GM23338 (cell line): ENCODE data around the gene KIF3C. TPM values are rescaled to one million over a fixed set of nuclear protein-coding genes. Genes with fewer than 3 reads are reported as not detected.

ENCODE experiments used
- ATAC-seq: fragments of 200-7000 bp; cut with Tn5 transposase; 3 replicates; pipeline ENCODE4 v1.9.1; 2020
- DNase-seq: peaks from one replicate; pipeline ENCODE4 v3.0.0-alpha.2; 2015; ENCODE audit warnings: low spot score
- H2AFZ ChIP-seq: fragments of 200-600 bp; sonication (generic); 2 replicates; pipeline ENCODE4 v1.8.0; 2016; ENCODE audit warnings: antibody characterized with exemption, mild to moderate bottlenecking, moderate library complexity
- H3F3A ChIP-seq: fragments of 200-600 bp; sonication (generic); replicated peaks from 2 replicates; pipeline ENCODE4 v1.8.0; 2017; ENCODE audit warnings: antibody characterized with exemption, mixed run types, low read depth
- H3K27ac ChIP-seq: fragments of 200-600 bp; sonication (generic); 2 replicates; pipeline ENCODE4 v1.6.1; 2016; ENCODE audit warnings: low read depth
- H3K27me3 ChIP-seq: fragments of 200-600 bp; sonication (generic); 2 replicates; pipeline ENCODE4 v1.8.0; 2016; ENCODE audit warnings: mild to moderate bottlenecking, mixed run types, moderate library complexity; ENCODE audit not compliant: insufficient read depth
- H3K36me3 ChIP-seq: fragments of 200-600 bp; sonication (generic); 2 replicates; pipeline ENCODE4 v1.8.0; 2016; ENCODE audit warnings: mild to moderate bottlenecking; ENCODE audit not compliant: insufficient read depth
- H3K4me1 ChIP-seq: fragments of 200-600 bp; sonication (generic); 2 replicates; pipeline ENCODE4 v1.8.0; 2016; ENCODE audit warnings: mild to moderate bottlenecking, moderate library complexity; ENCODE audit not compliant: insufficient read depth
- H3K4me2 ChIP-seq: fragments of 200-600 bp; sonication (generic); 2 replicates; pipeline ENCODE4 v1.7.1; 2017; ENCODE audit warnings: mixed run types
- H3K4me3 ChIP-seq: fragments of 200-600 bp; sonication (generic); 2 replicates; pipeline ENCODE4 v1.6.1; 2016; ENCODE audit warnings: mixed run types
- H3K79me2 ChIP-seq: fragments of 200-600 bp; sonication (generic); replicated peaks from 2 replicates; pipeline ENCODE4 v1.8.0; 2017; ENCODE audit warnings: mild to moderate bottlenecking; ENCODE audit not compliant: insufficient read depth
- H3K9me2 ChIP-seq: fragments of 200-600 bp; sonication (generic); 2 replicates; pipeline ENCODE4 v1.8.0; 2017; ENCODE audit not compliant: insufficient read depth
- H4K20me1 ChIP-seq: fragments of 200-600 bp; sonication (generic); replicated peaks from 2 replicates; pipeline ENCODE4 v1.8.0; 2017; ENCODE audit warnings: mild to moderate bottlenecking; ENCODE audit not compliant: insufficient read depth
- H3K27ac Mint-ChIP-seq: 2 replicates; pipeline ENCODE4 v1.8.0; 2020; ENCODE audit warnings: inconsistent platforms, mild to moderate bottlenecking, moderate library complexity, mixed read lengths
- H3K27me3 Mint-ChIP-seq: 3 replicates; pipeline ENCODE4 v1.8.0; 2022; ENCODE audit warnings: low read depth, mild to moderate bottlenecking, moderate library complexity, mixed read lengths, inconsistent platforms; ENCODE audit not compliant: insufficient read depth, poor library complexity
- H3K36me3 Mint-ChIP-seq: 3 replicates; pipeline ENCODE4 v1.8.0; 2021; ENCODE audit warnings: low read depth, mild to moderate bottlenecking, inconsistent platforms, moderate library complexity, mixed read lengths
- H3K4me1 Mint-ChIP-seq: 3 replicates; pipeline ENCODE4 v1.8.0; 2020; ENCODE audit warnings: mild to moderate bottlenecking, inconsistent platforms, mixed read lengths
- H3K4me3 Mint-ChIP-seq: 3 replicates; pipeline ENCODE4 v1.8.0; 2021; ENCODE audit warnings: moderate library complexity, mild to moderate bottlenecking, inconsistent platforms, mixed read lengths
- H3K9me3 Mint-ChIP-seq: 3 replicates; pipeline ENCODE4 v1.8.0; 2020; ENCODE audit warnings: moderate library complexity, mild to moderate bottlenecking, inconsistent platforms, mixed read lengths
- CREB1 ChIP-seq: fragments of 250-450 bp; sonication (Bioruptor Pico); IDR thresholded peaks from 2 replicates; pipeline ENCODE4 v1.5.0; 2020; ENCODE audit warnings: low read depth, mild to moderate bottlenecking, moderate library complexity
- EZH2 ChIP-seq: fragments of 200-600 bp; sonication (generic); IDR thresholded peaks from one replicate; pipeline ENCODE4 v1.8.0; 2017; ENCODE audit warnings: antibody characterized with exemption, mild to moderate bottlenecking, low read depth; ENCODE audit not compliant: unreplicated experiment
- EZH2phosphoT487 ChIP-seq: fragments of 200-600 bp; sonication (generic); IDR thresholded peaks from one replicate; pipeline ENCODE4 v1.8.1; 2018; ENCODE audit warnings: antibody characterized with exemption; ENCODE audit not compliant: unreplicated experiment
- JUNB ChIP-seq: IDR thresholded peaks from one replicate; pipeline ENCODE4 v1.6.1; 2016; ENCODE audit warnings: antibody characterized with exemption; ENCODE audit not compliant: unreplicated experiment
- NANOG ChIP-seq: IDR thresholded peaks from 2 replicates; pipeline ENCODE4 v1.6.1; 2016; ENCODE audit warnings: antibody characterized with exemption, borderline replicate concordance
- POLR2AphosphoS5 ChIP-seq: IDR thresholded peaks from 2 replicates; pipeline ENCODE4 v1.6.1; 2016; ENCODE audit warnings: antibody characterized with exemption, low read depth
- STAT1 ChIP-seq: IDR thresholded peaks from one replicate; pipeline ENCODE4 v1.6.1; 2016; ENCODE audit warnings: antibody characterized with exemption; ENCODE audit not compliant: unreplicated experiment
- ZNF114 ChIP-seq: fragments of 250-450 bp; sonication (Bioruptor Pico); IDR thresholded peaks from 2 replicates; pipeline ENCODE4 v1.5.0; 2020; ENCODE audit warnings: mild to moderate bottlenecking, moderate library complexity
- ZNF331 ChIP-seq: fragments of 250-450 bp; sonication (Bioruptor Pico); IDR thresholded peaks from 2 replicates; pipeline ENCODE4 v1.5.0; 2020; ENCODE audit warnings: low read depth, mild to moderate bottlenecking, moderate library complexity
- polyA plus RNA-seq: library from polyadenylated mRNA; unstranded; fragments of >200 nt; fragmentation: Nextera tagmentation; extraction: Ambion mirVana; gene quantifications from 2 replicates; pipeline ENCODE4 v1.2.1, GENCODE V29; 2016
- total RNA-seq: library from RNA; depleted of rRNA; stranded (reverse); fragments of >200 nt; shearing (Covaris generic); gene quantifications from 2 replicates; pipeline ENCODE4 v1.2.3, GENCODE V29; 2014
- TF ChIP-seq, protein P1 (sequence below): IDR thresholded peaks from 2 replicates; pipeline ENCODE4 v1.6.1; 2016; ENCODE audit warnings: antibody characterized with exemption
- TF ChIP-seq, protein P2 (sequence below): fragments of 250-450 bp; sonication (Bioruptor Pico); IDR thresholded peaks from 2 replicates; pipeline ENCODE4 v1.5.0; 2020; ENCODE audit warnings: mild to moderate bottlenecking, moderate library complexity
- TF ChIP-seq, protein P3 (sequence below), 2 experiments: fragments of 200-600 bp in 1 of 2; sonication (generic) in 1 of 2; conservative IDR thresholded peaks; 2 replicates each; pipeline versions ENCODE4 v1.5.1 to v1.6.1; 2016 to 2017; ENCODE audit warnings: antibody characterized with exemption in 2 of 2, low read depth in 2 of 2, mild to moderate bottlenecking in 2 of 2, moderate library complexity in 1 of 2
- TF ChIP-seq, protein P4 (sequence below): IDR thresholded peaks from one replicate; pipeline ENCODE4 v1.6.1; 2018; ENCODE audit warnings: antibody characterized with exemption; ENCODE audit not compliant: unreplicated experiment

KIF3C gene
- total and polyA plus RNA-seq, 2 experiments from 2014 or later = 14.9 to 40.0 TPM

DNA sequence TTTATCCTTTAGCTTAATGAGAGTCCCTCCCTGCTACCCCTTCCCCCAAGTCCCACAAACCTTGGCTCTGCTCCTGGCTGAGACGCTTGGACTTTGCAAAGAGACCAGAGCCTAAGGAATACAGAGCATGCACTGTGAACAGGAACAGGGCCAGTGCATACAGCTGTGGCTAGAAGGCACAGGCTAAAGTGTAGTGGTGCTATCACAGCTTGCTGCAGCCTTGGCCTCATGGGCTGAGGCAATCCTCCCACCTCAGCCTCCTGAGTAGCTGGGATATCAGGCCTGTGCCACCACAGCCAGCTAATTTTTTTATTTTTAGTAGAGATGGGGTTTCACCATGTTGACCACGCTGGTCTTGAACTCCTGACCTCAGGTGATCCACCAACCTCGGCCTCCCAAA lies 64.5 kb downstream of the KIF3C start:
- TF ChIP-seq, protein P1, sequence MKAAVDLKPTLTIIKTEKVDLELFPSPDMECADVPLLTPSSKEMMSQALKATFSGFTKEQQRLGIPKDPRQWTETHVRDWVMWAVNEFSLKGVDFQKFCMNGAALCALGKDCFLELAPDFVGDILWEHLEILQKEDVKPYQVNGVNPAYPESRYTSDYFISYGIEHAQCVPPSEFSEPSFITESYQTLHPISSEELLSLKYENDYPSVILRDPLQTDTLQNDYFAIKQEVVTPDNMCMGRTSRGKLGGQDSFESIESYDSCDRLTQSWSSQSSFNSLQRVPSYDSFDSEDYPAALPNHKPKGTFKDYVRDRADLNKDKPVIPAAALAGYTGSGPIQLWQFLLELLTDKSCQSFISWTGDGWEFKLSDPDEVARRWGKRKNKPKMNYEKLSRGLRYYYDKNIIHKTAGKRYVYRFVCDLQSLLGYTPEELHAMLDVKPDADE = no peak
- no peak for TF ChIP-seq NANOG
- TF ChIP-seq, protein P2, sequence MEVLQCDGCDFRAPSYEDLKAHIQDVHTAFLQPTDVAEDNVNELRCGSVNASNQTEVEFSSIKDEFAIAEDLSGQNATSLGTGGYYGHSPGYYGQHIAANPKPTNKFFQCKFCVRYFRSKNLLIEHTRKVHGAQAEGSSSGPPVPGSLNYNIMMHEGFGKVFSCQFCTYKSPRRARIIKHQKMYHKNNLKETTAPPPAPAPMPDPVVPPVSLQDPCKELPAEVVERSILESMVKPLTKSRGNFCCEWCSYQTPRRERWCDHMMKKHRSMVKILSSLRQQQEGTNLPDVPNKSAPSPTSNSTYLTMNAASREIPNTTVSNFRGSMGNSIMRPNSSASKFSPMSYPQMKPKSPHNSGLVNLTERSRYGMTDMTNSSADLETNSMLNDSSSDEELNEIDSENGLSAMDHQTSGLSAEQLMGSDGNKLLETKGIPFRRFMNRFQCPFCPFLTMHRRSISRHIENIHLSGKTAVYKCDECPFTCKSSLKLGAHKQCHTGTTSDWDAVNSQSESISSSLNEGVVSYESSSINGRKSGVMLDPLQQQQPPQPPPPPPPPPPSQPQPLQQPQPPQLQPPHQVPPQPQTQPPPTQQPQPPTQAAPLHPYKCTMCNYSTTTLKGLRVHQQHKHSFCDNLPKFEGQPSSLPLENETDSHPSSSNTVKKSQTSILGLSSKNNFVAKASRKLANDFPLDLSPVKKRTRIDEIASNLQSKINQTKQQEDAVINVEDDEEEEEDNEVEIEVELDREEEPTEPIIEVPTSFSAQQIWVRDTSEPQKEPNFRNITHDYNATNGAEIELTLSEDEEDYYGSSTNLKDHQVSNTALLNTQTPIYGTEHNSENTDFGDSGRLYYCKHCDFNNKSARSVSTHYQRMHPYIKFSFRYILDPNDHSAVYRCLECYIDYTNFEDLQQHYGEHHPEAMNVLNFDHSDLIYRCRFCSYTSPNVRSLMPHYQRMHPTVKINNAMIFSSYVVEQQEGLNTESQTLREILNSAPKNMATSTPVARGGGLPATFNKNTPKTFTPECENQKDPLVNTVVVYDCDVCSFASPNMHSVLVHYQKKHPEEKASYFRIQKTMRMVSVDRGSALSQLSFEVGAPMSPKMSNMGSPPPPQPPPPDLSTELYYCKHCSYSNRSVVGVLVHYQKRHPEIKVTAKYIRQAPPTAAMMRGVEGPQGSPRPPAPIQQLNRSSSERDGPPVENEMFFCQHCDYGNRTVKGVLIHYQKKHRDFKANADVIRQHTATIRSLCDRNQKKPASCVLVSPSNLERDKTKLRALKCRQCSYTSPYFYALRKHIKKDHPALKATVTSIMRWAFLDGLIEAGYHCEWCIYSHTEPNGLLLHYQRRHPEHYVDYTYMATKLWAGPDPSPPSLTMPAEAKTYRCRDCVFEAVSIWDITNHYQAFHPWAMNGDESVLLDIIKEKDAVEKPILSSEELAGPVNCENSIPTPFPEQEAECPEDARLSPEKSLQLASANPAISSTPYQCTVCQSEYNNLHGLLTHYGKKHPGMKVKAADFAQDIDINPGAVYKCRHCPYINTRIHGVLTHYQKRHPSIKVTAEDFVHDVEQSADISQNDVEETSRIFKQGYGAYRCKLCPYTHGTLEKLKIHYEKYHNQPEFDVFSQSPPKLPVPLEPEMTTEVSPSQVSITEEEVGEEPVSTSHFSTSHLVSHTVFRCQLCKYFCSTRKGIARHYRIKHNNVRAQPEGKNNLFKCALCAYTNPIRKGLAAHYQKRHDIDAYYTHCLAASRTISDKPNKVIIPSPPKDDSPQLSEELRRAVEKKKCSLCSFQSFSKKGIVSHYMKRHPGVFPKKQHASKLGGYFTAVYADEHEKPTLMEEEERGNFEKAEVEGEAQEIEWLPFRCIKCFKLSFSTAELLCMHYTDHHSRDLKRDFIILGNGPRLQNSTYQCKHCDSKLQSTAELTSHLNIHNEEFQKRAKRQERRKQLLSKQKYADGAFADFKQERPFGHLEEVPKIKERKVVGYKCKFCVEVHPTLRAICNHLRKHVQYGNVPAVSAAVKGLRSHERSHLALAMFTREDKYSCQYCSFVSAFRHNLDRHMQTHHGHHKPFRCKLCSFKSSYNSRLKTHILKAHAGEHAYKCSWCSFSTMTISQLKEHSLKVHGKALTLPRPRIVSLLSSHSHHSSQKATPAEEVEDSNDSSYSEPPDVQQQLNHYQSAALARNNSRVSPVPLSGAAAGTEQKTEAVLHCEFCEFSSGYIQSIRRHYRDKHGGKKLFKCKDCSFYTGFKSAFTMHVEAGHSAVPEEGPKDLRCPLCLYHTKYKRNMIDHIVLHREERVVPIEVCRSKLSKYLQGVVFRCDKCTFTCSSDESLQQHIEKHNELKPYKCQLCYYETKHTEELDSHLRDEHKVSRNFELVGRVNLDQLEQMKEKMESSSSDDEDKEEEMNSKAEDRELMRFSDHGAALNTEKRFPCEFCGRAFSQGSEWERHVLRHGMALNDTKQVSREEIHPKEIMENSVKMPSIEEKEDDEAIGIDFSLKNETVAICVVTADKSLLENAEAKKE (CRISPR knock-in tag) = no peak
- TF ChIP-seq ZNF114 (CRISPR knock-in tag) = no peak
- TF ChIP-seq STAT1 = no peak
- TF ChIP-seq, protein P3, sequence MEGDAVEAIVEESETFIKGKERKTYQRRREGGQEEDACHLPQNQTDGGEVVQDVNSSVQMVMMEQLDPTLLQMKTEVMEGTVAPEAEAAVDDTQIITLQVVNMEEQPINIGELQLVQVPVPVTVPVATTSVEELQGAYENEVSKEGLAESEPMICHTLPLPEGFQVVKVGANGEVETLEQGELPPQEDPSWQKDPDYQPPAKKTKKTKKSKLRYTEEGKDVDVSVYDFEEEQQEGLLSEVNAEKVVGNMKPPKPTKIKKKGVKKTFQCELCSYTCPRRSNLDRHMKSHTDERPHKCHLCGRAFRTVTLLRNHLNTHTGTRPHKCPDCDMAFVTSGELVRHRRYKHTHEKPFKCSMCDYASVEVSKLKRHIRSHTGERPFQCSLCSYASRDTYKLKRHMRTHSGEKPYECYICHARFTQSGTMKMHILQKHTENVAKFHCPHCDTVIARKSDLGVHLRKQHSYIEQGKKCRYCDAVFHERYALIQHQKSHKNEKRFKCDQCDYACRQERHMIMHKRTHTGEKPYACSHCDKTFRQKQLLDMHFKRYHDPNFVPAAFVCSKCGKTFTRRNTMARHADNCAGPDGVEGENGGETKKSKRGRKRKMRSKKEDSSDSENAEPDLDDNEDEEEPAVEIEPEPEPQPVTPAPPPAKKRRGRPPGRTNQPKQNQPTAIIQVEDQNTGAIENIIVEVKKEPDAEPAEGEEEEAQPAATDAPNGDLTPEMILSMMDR (conservative IDR thresholded peaks at IDR 0.05; ENCODE audit: low read depth in 2 of 2) = no peak
- TF ChIP-seq, protein P4, sequence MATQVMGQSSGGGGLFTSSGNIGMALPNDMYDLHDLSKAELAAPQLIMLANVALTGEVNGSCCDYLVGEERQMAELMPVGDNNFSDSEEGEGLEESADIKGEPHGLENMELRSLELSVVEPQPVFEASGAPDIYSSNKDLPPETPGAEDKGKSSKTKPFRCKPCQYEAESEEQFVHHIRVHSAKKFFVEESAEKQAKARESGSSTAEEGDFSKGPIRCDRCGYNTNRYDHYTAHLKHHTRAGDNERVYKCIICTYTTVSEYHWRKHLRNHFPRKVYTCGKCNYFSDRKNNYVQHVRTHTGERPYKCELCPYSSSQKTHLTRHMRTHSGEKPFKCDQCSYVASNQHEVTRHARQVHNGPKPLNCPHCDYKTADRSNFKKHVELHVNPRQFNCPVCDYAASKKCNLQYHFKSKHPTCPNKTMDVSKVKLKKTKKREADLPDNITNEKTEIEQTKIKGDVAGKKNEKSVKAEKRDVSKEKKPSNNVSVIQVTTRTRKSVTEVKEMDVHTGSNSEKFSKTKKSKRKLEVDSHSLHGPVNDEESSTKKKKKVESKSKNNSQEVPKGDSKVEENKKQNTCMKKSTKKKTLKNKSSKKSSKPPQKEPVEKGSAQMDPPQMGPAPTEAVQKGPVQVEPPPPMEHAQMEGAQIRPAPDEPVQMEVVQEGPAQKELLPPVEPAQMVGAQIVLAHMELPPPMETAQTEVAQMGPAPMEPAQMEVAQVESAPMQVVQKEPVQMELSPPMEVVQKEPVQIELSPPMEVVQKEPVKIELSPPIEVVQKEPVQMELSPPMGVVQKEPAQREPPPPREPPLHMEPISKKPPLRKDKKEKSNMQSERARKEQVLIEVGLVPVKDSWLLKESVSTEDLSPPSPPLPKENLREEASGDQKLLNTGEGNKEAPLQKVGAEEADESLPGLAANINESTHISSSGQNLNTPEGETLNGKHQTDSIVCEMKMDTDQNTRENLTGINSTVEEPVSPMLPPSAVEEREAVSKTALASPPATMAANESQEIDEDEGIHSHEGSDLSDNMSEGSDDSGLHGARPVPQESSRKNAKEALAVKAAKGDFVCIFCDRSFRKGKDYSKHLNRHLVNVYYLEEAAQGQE = no peak
- no peak for TF ChIP-seq CREB1
- no peak for TF ChIP-seq JUNB
- no peak for TF ChIP-seq POLR2AphosphoS5
- TF ChIP-seq EZH2 = no peak
- TF ChIP-seq ZNF331 (CRISPR knock-in tag) = no peak
- TF ChIP-seq EZH2phosphoT487 = no peak
- H3K27me3 ChIP-seq = no peaks in the 10 kb centered on the region
- no peaks in the 10 kb centered on the region for H3K9me2 ChIP-seq
- Mint-ChIP-seq H3K27ac (no peak overlapping the region), H3K9me3 (no peaks in the 10 kb centered on the region), H3K27me3 (peaks cover 10% of the 10 kb centered on the region), H3K4me3 (no peak overlapping the region), H3K36me3 (no peaks in the 10 kb centered on the region), H3K4me1 (peaks cover 15% of the 10 kb centered on the region)
- H3F3A ChIP-seq = no peaks in the 10 kb centered on the region
- peaks cover 6% of the 10 kb centered on the region; the same call in 1 of the 2 replicates for H3K4me1 ChIP-seq
- no peak overlapping the region for H3K27ac ChIP-seq
- no peaks in the 10 kb centered on the region for H4K20me1 ChIP-seq
- ATAC-seq = no peak
- no peaks in the 10 kb centered on the region for H3K36me3 ChIP-seq
- no peak overlapping the region for H3K4me2 ChIP-seq
- H3K4me3 ChIP-seq = no peak overlapping the region
- DNase-seq = no peak
- no peaks in the 10 kb centered on the region for H3K79me2 ChIP-seq
- H2AFZ ChIP-seq = no peak overlapping the region
